GM10266 (cell line): Measurements from ENCODE around the gene BMP7.

Source experiments
- DNase-seq: peaks from one replicate; pipeline ENCODE4 v3.0.0; 2012; ENCODE audit errors: extremely low spot score
- TF ChIP-seq, protein P1 (sequence below): IDR thresholded peaks from 2 replicates; pipeline ENCODE4 v1.5.1; 2012; ENCODE audit warnings: mild to moderate bottlenecking, low read depth; ENCODE audit not compliant: control insufficient read depth, insufficient read depth; ENCODE audit errors: missing control alignments

The BMP7 gene

DNA sequence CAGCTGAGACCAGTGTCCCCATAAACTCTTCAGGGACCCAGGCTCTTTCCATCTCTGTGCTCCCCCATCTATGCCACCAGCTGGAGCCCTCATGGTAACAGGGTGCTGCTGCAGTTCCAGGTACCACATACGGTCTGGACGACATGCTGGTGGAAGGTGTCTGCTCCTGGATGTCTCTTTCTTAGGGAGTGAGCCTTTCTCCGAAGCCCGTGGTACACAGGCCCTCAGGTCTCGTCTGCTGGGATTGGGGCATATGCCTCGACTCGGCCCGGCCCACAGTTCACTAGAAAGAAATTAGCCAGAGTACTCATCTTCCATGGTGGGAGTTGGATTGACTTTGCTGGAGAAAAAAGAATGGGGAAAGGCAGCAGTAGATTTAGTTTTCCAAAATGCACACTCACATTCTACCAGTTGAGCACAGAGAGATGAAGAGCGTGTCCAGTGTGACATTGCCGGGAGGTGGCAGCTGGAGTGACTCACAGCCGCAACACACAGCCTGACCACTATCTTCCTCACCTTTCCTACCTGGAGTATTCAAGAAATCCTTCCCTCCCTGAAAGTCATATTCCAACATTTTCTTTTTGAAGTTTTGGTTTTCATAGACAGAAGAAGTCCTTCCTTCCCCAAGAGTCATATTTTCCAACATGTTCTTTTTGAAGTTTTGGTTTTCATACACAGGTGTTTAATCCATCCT lies 44.5 kb upstream of the BMP7 start:
- DNase-seq = no peak
- TF ChIP-seq, protein P1, sequence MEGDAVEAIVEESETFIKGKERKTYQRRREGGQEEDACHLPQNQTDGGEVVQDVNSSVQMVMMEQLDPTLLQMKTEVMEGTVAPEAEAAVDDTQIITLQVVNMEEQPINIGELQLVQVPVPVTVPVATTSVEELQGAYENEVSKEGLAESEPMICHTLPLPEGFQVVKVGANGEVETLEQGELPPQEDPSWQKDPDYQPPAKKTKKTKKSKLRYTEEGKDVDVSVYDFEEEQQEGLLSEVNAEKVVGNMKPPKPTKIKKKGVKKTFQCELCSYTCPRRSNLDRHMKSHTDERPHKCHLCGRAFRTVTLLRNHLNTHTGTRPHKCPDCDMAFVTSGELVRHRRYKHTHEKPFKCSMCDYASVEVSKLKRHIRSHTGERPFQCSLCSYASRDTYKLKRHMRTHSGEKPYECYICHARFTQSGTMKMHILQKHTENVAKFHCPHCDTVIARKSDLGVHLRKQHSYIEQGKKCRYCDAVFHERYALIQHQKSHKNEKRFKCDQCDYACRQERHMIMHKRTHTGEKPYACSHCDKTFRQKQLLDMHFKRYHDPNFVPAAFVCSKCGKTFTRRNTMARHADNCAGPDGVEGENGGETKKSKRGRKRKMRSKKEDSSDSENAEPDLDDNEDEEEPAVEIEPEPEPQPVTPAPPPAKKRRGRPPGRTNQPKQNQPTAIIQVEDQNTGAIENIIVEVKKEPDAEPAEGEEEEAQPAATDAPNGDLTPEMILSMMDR = no peak

DNA sequence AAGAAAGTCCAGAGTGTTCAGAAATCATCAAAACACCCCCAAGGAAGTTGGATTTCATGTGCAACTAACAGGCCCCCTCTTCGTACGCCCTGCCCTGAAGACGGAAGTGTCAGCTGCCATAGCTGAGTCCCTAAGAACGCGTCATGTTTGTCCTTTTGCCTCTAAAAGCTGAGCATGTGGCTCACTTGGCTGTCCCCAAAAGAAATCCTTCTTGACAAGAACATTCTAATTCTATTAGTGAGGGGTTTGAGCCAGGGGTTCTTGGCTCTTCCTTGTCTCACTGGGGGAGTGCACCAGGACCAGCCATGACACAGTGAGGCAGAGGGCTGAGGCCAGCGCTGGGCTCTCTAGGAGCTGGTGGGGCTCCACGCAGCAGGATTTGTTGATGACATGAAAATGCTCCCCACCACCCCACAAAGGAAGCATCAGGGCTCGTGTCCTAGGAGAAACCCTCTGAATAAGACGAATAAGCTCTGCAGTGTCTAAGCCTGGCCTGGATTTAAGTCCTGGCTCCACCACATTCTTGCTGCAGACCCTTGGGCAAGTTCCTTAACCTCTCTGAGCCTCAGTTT lies 43.2 kb upstream of the BMP7 start:
- no peak for DNase-seq
- TF ChIP-seq, protein P1 = no peak

DNA sequence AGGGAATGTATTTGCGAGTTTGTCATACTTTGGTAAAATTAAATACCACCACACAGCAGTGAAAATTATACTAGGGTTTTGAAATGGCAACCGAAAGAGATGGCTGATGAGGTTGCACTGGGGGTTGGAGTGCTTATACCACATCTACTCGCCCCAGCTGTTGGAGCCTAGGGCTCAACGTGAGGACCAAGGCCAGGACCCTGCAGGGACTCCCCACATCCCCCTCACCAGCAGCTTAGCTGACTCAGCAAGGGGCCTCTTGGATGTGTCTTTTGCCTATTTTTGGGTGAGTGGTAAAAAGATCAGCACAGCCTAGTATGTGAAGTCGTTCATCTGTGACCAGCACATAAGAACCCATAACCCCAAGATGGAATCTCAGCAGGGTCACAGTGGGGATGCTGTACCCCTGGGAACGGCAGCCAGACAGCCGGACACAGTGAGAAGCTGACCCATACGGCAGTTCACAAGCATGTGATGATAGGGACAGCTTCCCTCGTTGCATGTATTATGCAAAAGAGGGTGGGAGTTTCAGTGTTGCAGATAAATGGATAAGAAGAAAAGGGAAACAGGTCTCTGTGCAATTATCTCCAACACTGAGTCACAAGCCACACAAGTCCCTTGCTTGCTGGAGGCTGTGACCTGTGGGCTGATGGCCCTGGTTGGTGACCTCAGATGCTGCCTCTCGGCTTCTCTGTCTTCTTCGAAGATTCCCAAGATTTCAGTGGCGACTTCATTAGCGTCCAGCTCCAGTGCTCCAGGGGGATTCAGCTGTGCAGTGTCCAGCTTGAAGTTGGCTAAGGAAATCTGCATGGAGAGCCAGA lies 42.2 kb upstream of the BMP7 start:
- no peak for DNase-seq
- TF ChIP-seq, protein P1 = no peak

DNA sequence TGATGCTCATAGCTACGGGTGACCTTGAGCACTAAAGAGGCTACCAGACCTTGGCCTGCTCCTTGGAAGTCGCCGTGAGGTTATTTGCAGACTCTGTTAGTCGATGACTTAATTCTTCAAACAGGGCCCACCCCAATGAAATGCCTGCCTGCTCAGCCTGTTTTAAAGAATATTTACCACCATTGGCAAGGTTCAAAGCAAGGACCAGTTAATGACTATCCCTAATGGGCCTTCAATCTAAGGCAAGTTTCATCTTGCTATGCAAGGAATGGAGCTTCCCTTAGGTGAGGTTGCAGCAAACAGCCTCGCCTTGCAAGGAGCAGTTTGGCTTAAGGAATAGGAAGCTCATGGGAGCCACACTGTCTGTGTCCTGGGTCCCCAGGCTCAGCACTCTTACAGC lies 40.3 kb upstream of the BMP7 start:
- TF ChIP-seq, protein P1 = no peak
- no peak for DNase-seq

DNA sequence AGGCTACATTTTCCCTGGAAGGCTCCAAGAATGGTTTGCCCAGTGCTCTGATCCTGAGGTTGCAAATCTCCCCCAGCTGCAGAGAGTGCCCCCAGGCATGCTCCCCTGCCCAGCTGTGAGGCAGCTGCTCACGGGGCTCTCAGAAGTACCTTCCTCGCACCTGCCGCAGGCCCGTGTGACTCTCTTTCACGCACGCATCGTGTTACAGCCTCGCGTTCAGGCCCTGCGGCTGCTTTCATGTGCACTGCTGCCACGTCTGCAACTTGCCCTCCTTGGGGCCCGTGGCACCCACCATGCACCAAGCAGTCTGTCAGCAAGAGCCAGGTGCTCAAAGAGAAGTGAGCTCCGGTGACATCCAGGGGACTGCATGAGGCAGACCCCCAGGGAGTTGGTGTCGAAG lies 34.6 kb upstream of the BMP7 start:
- TF ChIP-seq, protein P1 = no peak
- no peak for DNase-seq

DNA sequence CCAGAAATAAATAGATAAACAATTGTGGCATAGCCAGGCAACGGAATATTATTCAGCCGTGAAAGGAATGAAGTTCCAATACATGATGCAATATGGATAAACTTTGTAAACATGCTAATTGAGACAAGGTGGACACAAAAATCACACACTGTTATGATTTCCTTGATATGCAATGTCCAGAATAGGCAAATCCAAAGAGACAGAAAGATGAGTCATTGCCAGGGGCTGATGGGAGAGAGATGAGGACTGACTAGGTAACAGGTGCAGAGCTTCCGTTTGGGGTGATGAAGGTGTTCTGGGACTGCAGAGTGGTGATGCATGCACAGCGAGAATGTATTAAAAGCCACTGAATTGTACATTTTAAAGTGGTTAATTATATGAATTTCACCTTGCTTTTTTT lies 32.0 kb upstream of the BMP7 start:
- TF ChIP-seq, protein P1 = no peak
- DNase-seq = no peak

DNA sequence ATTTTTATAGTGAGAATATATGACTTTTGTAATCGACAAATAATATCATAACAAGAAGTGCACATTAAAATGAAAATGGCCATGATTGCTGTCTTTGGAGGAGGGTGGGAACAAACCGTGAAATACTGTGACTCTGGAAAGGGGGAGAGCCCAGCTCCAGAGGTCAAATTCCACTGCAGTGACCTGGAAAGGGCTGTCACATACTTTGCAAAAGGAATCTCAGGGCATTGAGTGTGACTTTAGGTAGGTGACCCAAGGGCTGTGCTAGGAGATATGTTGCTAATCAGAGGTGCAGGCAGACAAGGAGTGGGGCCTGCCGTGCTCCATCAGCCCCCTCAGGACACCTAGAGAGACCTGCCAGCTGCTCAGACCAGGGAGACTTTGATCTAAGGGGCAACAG lies 28.1 kb upstream of the BMP7 start:
- DNase-seq = no peak
- TF ChIP-seq, protein P1 = no peak
